Measurements from ENCODE around the gene IRF2BP2. TPM values are rescaled to one million over a fixed set of nuclear protein-coding genes. Genes with fewer than 3 reads are reported as not detected.

Gene IRF2BP2
- total RNA-seq, 2 experiments from 2014 or later = 99.6 to 107 TPM

DNA sequence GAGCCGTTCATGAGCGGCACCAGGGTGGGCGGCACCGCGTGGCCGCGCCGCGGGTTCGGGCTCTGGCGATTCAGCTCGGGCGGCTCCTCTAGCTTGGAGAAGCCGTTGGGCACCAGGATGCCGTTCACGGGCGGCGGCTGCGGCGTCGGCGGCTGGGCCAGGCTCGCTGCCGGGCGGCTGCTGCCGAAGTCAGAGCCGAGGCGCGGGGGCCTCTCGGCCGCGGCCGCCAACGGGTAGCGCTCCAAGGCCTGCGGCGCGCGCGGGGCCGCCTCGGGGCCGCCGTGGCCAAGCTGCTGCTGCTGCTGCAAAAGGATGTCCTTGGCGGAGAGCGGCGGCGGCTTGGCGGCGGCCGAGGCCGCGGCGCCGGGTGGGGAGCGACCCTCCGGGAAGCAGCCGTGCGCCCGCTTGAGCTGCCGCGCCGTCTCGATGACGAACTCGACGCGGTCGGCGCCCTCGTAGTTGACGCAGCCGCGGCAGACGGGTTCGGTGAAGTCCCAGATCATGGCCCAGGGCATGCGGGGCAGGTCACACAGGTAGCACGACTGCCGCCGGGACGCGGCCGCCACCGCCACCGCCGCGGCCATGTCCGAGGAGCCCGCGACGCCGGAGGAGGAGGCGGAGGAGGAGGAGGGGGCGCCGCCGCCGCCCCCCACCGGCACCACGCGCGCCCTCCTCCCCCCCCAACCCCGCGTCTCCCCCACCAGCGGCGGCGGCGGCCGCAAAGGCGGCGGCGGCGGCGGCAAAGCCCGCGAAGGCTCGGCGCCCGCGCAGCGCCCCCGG lies 877 bp downstream of the IRF2BP2 start:
- peak; percentile 84 for DNase-seq
- CTCF ChIA-PET = interaction anchor here (0.9 to 1.1 kb wide), 3 partner anchors 9 to 259 kb away, joined by 3 to 7 read pairs (median 3); no protein-coding TSS in a partner anchor
- peak overlapping the region; percentile 89 for H3K27ac Mint-ChIP-seq
- H3K4me1 Mint-ChIP-seq (ENCODE audit: low read depth) = peaks cover 36% of the 10 kb centered on the region
- no peaks in the 10 kb centered on the region for H3K9me3 Mint-ChIP-seq
- H3K27me3 Mint-ChIP-seq (ENCODE audit: low read depth) = no peaks in the 10 kb centered on the region
- H3K36me3 Mint-ChIP-seq (ENCODE audit: low read depth) = peaks cover 39% of the 10 kb centered on the region
- intact Hi-C loops (cut with micrococcal nuclease) = loop anchor here (10.0 kb wide), 2 partner anchors 234 to 284 kb away; partner anchors contain the start of gene COA6
- peak overlapping the region; percentile 77 for H3K4me3 Mint-ChIP-seq

DNA sequence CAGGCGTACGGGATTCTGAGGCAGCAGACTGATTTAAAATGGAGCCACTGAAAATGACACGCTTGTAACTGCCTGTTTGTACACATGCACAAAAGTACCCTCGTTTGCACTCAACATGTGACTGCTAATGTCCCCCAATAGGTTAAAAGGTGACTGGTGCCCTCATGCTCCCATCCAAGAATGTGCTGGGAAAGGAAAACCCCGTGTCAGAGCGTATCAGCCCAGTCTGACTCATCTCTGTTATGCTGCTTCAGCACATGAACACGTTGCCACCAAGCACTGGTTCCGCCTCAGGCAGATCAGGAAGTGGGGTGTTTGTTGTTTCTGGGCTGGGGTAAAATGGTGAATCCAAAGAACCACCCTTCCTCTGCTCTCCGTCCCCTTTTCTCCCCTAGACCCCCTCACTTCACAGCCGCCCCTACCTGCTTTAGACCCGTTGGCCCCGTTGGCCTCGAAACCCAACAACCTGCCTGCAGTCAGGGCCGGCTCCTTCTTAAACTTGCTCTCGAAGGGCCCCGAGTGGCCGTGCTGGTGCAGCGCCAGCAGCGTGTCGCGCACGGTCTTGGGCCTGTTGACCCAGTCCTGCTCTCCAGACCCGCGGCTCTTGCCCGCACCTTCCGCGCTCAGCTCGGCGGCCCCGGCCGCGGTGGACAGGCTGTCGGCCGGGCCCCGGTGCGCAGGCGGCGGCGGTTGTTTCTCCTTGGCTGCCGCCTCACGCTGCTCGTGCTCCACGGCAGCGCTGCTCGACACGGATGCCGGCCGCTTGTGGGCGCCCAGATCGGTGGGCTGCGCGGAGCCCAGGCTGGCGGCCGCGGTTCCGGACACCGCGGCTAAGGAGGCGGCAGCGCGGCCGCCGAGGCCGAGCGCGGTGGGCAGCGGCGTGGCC lies 1.7 kb downstream of the IRF2BP2 start:
- H3K27ac Mint-ChIP-seq = peak overlapping the region; percentile 99
- CTCF ChIA-PET = interaction anchor here (0.9 to 1.1 kb wide), 3 partner anchors 8 to 260 kb away, joined by 3 to 7 read pairs (median 3); no protein-coding TSS in a partner anchor

DNA sequence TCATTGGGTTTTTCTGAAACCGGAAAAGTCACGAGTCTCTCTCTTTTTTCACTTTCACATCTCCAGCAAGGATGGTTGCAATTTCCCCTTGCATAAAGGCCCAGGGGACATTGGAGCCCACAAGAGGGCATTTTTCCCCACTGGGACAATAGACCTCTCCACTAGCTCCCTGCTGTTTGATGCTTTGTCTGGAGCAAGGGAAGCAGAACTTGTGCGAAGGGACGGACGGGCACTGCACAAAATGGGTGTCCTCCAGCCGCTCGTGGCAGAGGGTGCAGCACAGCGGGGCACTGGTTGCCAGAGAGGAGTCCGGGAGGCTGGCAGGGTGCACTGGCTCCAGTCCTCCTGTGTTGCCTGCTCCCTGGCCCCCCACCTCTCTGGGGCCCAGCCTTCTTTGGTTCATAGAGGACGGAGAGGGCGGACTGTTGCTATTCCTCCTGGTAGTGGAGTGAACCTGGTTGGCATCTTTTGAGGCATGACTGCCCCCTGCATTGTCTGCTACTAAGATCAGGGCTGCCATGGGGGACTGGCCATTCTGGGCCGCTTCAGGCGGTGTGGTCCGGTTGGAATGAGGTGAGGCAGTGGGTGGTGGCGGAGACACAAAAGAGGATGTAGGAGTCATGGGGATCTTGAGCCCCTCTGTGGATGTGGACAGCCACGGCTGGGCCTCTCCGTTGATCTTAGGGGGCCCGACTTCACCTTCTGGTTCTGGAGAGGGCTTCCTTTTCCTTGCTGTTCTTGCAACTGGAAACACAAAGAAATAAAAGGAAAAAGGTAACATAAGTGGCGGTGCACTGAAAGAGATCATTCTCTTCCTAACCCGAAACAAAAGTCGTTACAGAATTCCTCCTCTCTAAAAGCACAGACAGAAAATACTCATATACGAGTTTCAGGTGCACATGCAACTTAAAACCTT lies 2.6 kb downstream of the IRF2BP2 start:
- peaks cover 50% of the 10 kb centered on the region for H3K36me3 Mint-ChIP-seq (ENCODE audit: low read depth)
- H3K27me3 Mint-ChIP-seq (ENCODE audit: low read depth) = no peaks in the 10 kb centered on the region
- CTCF ChIA-PET = no interaction called here
- no peaks in the 10 kb centered on the region for H3K9me3 Mint-ChIP-seq
- DNase-seq = peak; percentile 38
- intact Hi-C loops (cut with micrococcal nuclease) = loop anchor here (10.0 kb wide), 2 partner anchors 233 to 283 kb away; partner anchors contain the start of gene COA6
- H3K4me1 Mint-ChIP-seq (ENCODE audit: low read depth) = peaks cover 32% of the 10 kb centered on the region
- peak overlapping the region; percentile 99 for H3K27ac Mint-ChIP-seq
- H3K4me3 Mint-ChIP-seq = peak overlapping the region; percentile 98

More for the DNA sequence above, 1.7 kb downstream of the IRF2BP2 start:
- H3K9me3 Mint-ChIP-seq = no peaks in the 10 kb centered on the region
- H3K4me3 Mint-ChIP-seq = peak overlapping the region; percentile 98
- peaks cover 33% of the 10 kb centered on the region for H3K4me1 Mint-ChIP-seq (ENCODE audit: low read depth)
- no peaks in the 10 kb centered on the region for H3K27me3 Mint-ChIP-seq (ENCODE audit: low read depth)
- H3K36me3 Mint-ChIP-seq (ENCODE audit: low read depth) = peaks cover 43% of the 10 kb centered on the region
- peak; percentile 90 for DNase-seq
- intact Hi-C loops (cut with micrococcal nuclease) = loop anchor here (10.0 kb wide), 2 partner anchors 233 to 283 kb away; partner anchors contain the start of gene COA6

DNA sequence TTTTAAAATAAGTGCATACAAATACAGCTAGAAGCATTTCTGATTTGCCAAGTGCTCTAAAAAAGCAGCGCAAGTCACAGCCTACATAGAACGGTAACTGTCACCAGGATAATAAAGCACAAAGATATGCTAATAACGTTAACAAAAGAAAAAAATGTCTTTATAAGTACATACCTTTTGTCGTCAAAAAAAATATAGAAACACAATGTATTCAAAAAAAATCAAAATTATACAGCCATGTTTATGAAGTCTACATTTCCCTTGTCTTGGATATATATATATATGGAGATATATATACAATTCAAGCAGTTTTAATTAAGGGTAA lies 3.2 kb downstream of the IRF2BP2 start:
- CTCF ChIA-PET = no interaction called here
- Mint-ChIP-seq H3K36me3 (ENCODE audit: low read depth) (peaks cover 50% of the 10 kb centered on the region), H3K27ac (peak overlapping the region; percentile 99), H3K4me1 (ENCODE audit: low read depth) (peaks cover 32% of the 10 kb centered on the region), H3K4me3 (peak overlapping the region; percentile 98), H3K27me3 (ENCODE audit: low read depth) (no peaks in the 10 kb centered on the region), H3K9me3 (no peaks in the 10 kb centered on the region)
- intact Hi-C loops (cut with micrococcal nuclease) = loop anchor here (1.0 to 10.0 kb wide), 3 partner anchors 232 to 477 kb away; partner anchors contain the start of gene COA6
- DNase-seq = no peak

DNA sequence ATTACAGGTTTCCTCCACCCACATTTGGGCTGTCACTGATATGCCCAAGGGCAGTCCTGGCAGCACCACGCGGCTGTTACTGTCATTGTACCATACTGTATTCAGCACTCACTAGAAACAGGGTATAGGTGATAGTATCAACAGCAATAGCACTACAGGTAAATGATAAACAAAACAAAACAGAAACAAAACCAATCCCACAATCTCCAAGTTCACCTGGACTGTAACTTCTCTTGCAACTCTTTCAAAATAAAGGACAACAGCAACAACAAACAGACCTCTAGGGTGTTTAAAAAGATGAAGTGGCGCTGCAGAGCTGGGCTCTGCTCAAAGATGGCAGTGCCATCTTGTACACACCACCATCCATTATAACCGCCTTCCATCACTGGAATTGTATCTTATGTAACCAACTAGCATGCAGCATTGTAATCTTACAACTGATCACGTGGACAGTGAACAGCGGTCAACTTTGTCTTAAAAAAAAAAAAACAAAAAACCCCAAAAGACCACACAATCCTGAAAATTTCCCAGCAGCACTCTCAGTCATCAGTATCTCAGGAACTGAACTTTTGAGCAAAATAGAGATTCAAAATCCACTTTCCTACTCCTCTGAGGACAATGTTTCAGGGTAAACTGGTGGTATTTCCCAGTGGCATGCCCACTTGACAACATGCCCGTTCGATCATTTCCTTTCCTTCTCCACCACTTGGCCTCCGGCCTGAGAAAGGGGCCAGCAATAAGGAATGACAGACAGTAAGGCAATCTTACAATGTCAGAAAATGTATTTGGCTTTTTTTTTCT lies 3.8 kb downstream of the IRF2BP2 start:
- intact Hi-C loops (cut with micrococcal nuclease) = loop anchor here (1.0 to 10.0 kb wide), 4 partner anchors 107 to 477 kb away; partner anchors contain the start of gene COA6
- H3K27ac Mint-ChIP-seq = peak overlapping the region; percentile 99
- CTCF ChIA-PET = no interaction called here

DNA sequence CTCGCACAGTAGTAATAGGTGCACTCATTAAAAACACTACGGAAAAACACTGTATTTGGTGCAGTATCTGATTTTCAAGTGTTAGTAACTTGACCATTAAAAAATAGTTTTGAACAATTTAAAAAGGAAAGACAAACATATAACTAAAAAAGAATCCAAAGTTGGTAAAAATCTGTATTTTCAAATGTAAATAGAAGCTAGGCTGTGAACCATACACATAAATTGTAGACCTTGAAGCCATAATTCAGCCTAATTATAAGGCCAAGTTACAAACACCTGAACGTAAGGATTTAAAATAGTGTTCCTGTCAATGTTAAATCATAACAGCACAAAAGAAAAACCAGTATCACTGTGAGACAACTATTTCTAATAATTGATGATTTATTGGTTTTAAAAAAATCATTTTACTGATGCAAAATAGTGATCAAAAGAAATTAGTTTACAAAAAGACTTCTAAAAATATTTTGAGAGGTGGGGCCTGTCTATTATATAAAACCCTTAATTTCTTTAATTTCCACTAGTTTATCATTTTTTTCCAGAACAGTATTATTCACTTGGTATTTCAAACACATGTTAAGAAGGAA lies 4.5 kb downstream of the IRF2BP2 start:
- Mint-ChIP-seq H3K4me1 (ENCODE audit: low read depth) (peaks cover 39% of the 10 kb centered on the region), H3K27me3 (ENCODE audit: low read depth) (no peaks in the 10 kb centered on the region)
- intact Hi-C loops (cut with micrococcal nuclease) = loop anchor here (1.0 to 10.0 kb wide), 3 partner anchors 106 to 281 kb away; partner anchors contain the start of gene COA6

More for the DNA sequence above, 3.8 kb downstream of the IRF2BP2 start:
- Mint-ChIP-seq H3K9me3 (no peaks in the 10 kb centered on the region), H3K36me3 (ENCODE audit: low read depth) (peaks cover 50% of the 10 kb centered on the region), H3K27me3 (ENCODE audit: low read depth) (no peaks in the 10 kb centered on the region), H3K4me3 (peak overlapping the region; percentile 98), H3K4me1 (ENCODE audit: low read depth) (peaks cover 32% of the 10 kb centered on the region)
- peak; percentile 58 for DNase-seq

DNA sequence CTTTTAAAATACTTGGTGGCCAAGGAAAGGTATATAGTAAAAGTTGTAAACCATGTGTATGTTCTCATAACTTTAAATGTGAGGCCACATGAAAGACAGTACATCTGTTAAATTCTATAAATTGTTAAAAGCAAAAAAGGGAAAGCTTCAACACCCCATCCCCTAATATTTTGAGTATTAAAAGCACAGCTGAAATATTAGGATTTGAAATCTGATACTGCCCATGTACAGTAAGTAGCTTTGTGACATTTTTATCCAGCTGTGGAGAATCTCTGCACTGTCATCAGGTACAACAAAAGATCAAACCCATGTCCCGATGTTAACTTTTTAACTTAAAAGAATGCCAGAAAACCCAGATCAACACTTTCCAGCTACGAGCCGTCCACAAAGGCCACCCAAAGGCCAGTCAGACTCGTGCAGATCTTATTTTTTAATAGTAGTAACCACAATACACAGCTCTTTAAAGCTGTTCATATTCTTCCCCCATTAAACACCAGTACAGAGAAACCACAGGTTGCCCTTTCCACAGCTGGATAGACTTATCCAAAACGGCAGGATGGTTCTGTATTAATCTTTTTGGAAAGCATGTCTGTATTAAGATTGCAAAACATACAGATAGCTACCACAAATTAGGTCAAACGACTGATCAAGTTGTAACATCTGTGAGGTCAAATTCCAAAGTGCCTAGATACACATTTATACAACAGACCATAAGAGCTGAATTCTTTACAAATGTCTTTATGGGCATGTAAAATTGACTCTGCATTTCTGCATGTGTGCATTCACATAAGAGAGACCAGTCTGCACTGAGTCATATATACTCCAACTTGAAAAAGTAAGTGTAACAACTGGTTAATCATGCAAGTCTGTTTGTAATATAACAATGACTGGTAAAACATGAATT lies 5.2 kb downstream of the IRF2BP2 start:
- intact Hi-C loops (cut with micrococcal nuclease) = loop anchor here (1.0 to 10.0 kb wide), 3 partner anchors 105 to 280 kb away; partner anchors contain the start of gene COA6
- Mint-ChIP-seq H3K4me3 (peak overlapping the region; percentile 98), H3K4me1 (ENCODE audit: low read depth) (peaks cover 40% of the 10 kb centered on the region), H3K27me3 (ENCODE audit: low read depth) (no peaks in the 10 kb centered on the region), H3K27ac (peak overlapping the region; percentile 99), H3K36me3 (ENCODE audit: low read depth) (peaks cover 50% of the 10 kb centered on the region), H3K9me3 (no peaks in the 10 kb centered on the region)
- CTCF ChIA-PET = interaction anchor here (1.0 to 2.3 kb wide), 6 partner anchors 8 to 479 kb away, joined by 3 to 16 read pairs (median 4); no protein-coding TSS in a partner anchor
- DNase-seq = no peak

More for the DNA sequence above, 4.5 kb downstream of the IRF2BP2 start:
- no peak for DNase-seq
- no peaks in the 10 kb centered on the region for H3K9me3 Mint-ChIP-seq
- H3K4me3 Mint-ChIP-seq = peak overlapping the region; percentile 98
- CTCF ChIA-PET = interaction anchor here (1.2 to 2.3 kb wide), 4 partner anchors 8 to 126 kb away, joined by 4 to 16 read pairs (median 6); no protein-coding TSS in a partner anchor
- peaks cover 50% of the 10 kb centered on the region for H3K36me3 Mint-ChIP-seq (ENCODE audit: low read depth)
- peak overlapping the region; percentile 99 for H3K27ac Mint-ChIP-seq

DNA sequence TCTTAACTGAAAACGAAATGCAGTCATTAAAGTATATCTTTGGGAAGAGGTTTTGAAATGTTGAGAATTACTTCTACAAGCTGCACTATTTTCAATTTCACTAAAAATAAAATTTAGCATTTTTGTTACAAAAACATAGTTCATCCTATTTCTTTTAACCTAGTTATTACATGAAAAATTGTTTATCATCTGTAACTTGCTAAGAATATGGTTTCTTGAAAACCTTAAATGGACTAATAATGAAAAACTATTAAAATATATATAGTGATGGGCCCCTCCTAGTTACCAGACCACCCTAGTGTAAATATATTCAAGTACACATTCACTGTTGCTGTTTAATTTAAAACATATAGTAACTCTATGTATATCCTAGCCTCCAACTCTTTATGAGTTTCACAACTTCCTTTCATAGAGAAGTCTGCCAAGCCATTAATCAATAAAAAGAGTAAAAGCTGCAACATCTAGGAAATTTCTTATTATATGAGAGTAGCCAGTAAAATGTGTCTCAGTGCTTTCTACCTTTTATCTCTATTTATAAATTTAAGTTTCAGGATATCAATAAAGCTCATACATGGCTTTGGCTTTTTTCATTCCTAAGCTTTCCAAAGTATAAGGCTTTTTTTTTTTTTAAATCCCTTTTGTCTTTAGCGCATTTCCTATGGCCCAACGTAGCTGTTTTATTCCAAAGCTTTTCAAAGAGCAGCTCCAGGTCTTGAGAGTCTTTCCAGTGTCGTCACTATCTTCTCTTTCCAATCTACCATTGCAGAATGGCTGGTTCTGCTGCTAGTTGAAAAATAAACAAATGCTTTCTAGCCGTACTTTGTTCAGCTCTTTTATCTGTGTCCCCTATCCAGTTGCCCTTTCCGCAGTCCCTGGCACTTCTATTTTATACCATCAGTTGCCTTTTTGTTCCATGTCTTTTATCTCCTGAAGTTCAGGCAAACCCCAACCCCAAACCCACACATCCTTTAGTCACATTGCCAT lies 6.5 kb downstream of the IRF2BP2 start:
- Mint-ChIP-seq H3K4me3 (peak overlapping the region; percentile 98), H3K27ac (peak overlapping the region; percentile 99), H3K27me3 (ENCODE audit: low read depth) (no peaks in the 10 kb centered on the region), H3K9me3 (no peaks in the 10 kb centered on the region), H3K4me1 (ENCODE audit: low read depth) (peaks cover 46% of the 10 kb centered on the region), H3K36me3 (ENCODE audit: low read depth) (peaks cover 50% of the 10 kb centered on the region)
- no peak for DNase-seq
- intact Hi-C loops (cut with micrococcal nuclease) = loop anchor here (1.0 to 10.0 kb wide), 3 partner anchors 8 to 279 kb away; partner anchors contain the start of gene COA6
- CTCF ChIA-PET = interaction anchor here (0.6 to 2.3 kb wide), 8 partner anchors 9 to 481 kb away, joined by 3 to 16 read pairs (median 4); no protein-coding TSS in a partner anchor
